Measurements from ENCODE around the gene COG2.

The COG2 gene

DNA sequence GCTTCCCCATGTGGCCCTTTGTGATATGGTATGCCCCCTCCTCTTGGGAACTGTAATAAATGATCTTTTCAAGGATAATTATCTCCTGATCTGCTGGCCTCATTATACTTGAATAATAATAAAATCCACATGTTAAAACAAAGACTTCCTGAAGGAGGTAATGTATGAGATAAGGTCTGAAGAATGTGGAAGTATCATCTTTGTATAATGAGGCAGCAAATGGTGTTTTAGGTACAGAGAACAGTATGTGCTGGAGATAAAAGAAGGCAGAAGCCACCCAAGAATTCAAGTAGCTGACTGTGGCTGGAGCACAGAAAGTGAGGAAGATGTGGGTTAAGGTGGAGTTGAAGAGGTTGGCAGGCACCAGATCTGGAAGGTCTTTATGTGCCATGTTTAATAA lies 12.8 kb upstream of the COG2 start:
- Histone ChIP-seq H3K9ac (ENCODE audit: low read depth, low read length) (no peak overlapping the region), H3K27ac (ENCODE audit: low read length) (no peak overlapping the region), H3K4me3 (ENCODE audit: low read length) (no peak overlapping the region), H3K27me3 (ENCODE audit: insufficient read depth, low read length) (no peaks in the 10 kb centered on the region), H3K36me3 (ENCODE audit: insufficient read depth, low read depth, low read length) (no peaks in the 10 kb centered on the region), H3K9me3 (ENCODE audit: insufficient read depth, low read depth, low read length) (no peaks in the 10 kb centered on the region), H3K4me1 (ENCODE audit: insufficient read depth, low read length) (no peaks in the 10 kb centered on the region)

DNA sequence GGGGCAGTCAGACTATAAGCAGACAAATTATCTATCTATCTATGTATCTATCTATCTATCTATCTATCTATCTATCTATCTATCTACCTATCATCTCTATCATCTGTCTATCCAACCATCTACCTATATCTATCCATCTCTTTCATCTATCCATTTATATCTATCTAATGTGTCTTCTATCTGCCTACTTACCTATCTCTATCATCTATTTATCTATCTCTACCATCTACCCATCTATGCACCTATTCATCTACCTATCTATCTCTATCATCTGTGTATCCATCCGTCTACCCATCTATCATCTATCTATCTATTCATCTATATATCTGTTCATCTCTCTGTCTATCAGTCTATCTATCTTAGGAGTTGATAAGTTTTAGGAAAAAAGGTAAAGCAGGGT lies 10.8 kb upstream of the COG2 start:
- Histone ChIP-seq H3K4me3 (ENCODE audit: low read length) (no peak overlapping the region), H3K9ac (ENCODE audit: low read depth, low read length) (no peak overlapping the region), H3K4me1 (ENCODE audit: insufficient read depth, low read length) (no peaks in the 10 kb centered on the region), H3K27ac (ENCODE audit: low read length) (no peak overlapping the region), H3K36me3 (ENCODE audit: insufficient read depth, low read depth, low read length) (no peaks in the 10 kb centered on the region), H3K27me3 (ENCODE audit: insufficient read depth, low read length) (no peaks in the 10 kb centered on the region), H3K9me3 (ENCODE audit: insufficient read depth, low read depth, low read length) (no peaks in the 10 kb centered on the region)

- H3K36me3 ChIP-seq (ENCODE audit: insufficient read depth, low read depth, low read length): no peaks in the 10 kb centered on the region
- no peak overlapping the region for H3K9ac ChIP-seq (ENCODE audit: low read depth, low read length)
- H3K27me3 ChIP-seq (ENCODE audit: insufficient read depth, low read length): no peaks in the 10 kb centered on the region
- H3K27ac ChIP-seq (ENCODE audit: low read length): no peak overlapping the region
- no peak overlapping the region for H3K4me3 ChIP-seq (ENCODE audit: low read length)
- no peaks in the 10 kb centered on the region for H3K4me1 ChIP-seq (ENCODE audit: insufficient read depth, low read length)
- H3K9me3 ChIP-seq (ENCODE audit: insufficient read depth, low read depth, low read length): no peaks in the 10 kb centered on the region
Observed at GRCh38 chr1:230632273-230632873, 9.9 kb upstream of the COG2 start.

GRCh38 chr1:230633469-230633868 lies 8.8 kb upstream of the COG2 start:
- H3K27ac ChIP-seq (ENCODE audit: low read length): no peak overlapping the region
- no peaks in the 10 kb centered on the region for H3K36me3 ChIP-seq (ENCODE audit: insufficient read depth, low read depth, low read length)
- H3K4me1 ChIP-seq (ENCODE audit: insufficient read depth, low read length): no peaks in the 10 kb centered on the region
- no peaks in the 10 kb centered on the region for H3K27me3 ChIP-seq (ENCODE audit: insufficient read depth, low read length)
- no peak overlapping the region for H3K4me3 ChIP-seq (ENCODE audit: low read length)
- no peak overlapping the region for H3K9ac ChIP-seq (ENCODE audit: low read depth, low read length)
- no peaks in the 10 kb centered on the region for H3K9me3 ChIP-seq (ENCODE audit: insufficient read depth, low read depth, low read length)

GRCh38 chr1:230634384-230634783 lies 7.9 kb upstream of the COG2 start:
- Histone ChIP-seq H3K9me3 (ENCODE audit: insufficient read depth, low read depth, low read length) (no peaks in the 10 kb centered on the region), H3K27ac (ENCODE audit: low read length) (no peak overlapping the region), H3K4me3 (ENCODE audit: low read length) (no peak overlapping the region), H3K27me3 (ENCODE audit: insufficient read depth, low read length) (no peaks in the 10 kb centered on the region), H3K9ac (ENCODE audit: low read depth, low read length) (no peak overlapping the region), H3K36me3 (ENCODE audit: insufficient read depth, low read depth, low read length) (no peaks in the 10 kb centered on the region), H3K4me1 (ENCODE audit: insufficient read depth, low read length) (no peaks in the 10 kb centered on the region)

GRCh38 chr1:230636575-230637148 lies 5.6 kb upstream of the COG2 start:
- Histone ChIP-seq H3K27me3 (ENCODE audit: insufficient read depth, low read length) (no peaks in the 10 kb centered on the region), H3K4me3 (ENCODE audit: low read length) (no peak overlapping the region)

GRCh38 chr1:230639714-230640209 lies 2.5 kb upstream of the COG2 start:
- no peak overlapping the region for H3K4me3 ChIP-seq (ENCODE audit: low read length)
- peaks cover 7% of the 10 kb centered on the region; the same call in 1 of the 2 replicates for H3K4me1 ChIP-seq (ENCODE audit: insufficient read depth, low read length)
- no peaks in the 10 kb centered on the region for H3K9me3 ChIP-seq (ENCODE audit: insufficient read depth, low read depth, low read length)
- H3K27ac ChIP-seq (ENCODE audit: low read length): no peak overlapping the region
- H3K9ac ChIP-seq (ENCODE audit: low read depth, low read length): no peak overlapping the region
- H3K36me3 ChIP-seq (ENCODE audit: insufficient read depth, low read depth, low read length): no peaks in the 10 kb centered on the region
- H3K27me3 ChIP-seq (ENCODE audit: insufficient read depth, low read length): no peaks in the 10 kb centered on the region

More at GRCh38 chr1:230636575-230637148, 5.6 kb upstream of the COG2 start:
- Histone ChIP-seq H3K36me3 (ENCODE audit: insufficient read depth, low read depth, low read length) (no peaks in the 10 kb centered on the region), H3K9ac (ENCODE audit: low read depth, low read length) (no peak overlapping the region), H3K9me3 (ENCODE audit: insufficient read depth, low read depth, low read length) (no peaks in the 10 kb centered on the region), H3K4me1 (ENCODE audit: insufficient read depth, low read length) (no peaks in the 10 kb centered on the region), H3K27ac (ENCODE audit: low read length) (no peak overlapping the region)

- peaks cover 1% of the 10 kb centered on the region; the same call in 1 of the 2 replicates for H3K36me3 ChIP-seq (ENCODE audit: insufficient read depth, low read depth, low read length)
- peaks cover 7% of the 10 kb centered on the region; the same call in 1 of the 2 replicates for H3K4me1 ChIP-seq (ENCODE audit: insufficient read depth, low read length)
- H3K9ac ChIP-seq (ENCODE audit: low read depth, low read length): peak overlapping the region; percentile 70; the same call in 1 of the 2 replicates
- peak overlapping the region; percentile 97 for H3K4me3 ChIP-seq (ENCODE audit: low read length)
- no peak overlapping the region for H3K27ac ChIP-seq (ENCODE audit: low read length)
- H3K9me3 ChIP-seq (ENCODE audit: insufficient read depth, low read depth, low read length): no peaks in the 10 kb centered on the region
- H3K27me3 ChIP-seq (ENCODE audit: insufficient read depth, low read length): no peaks in the 10 kb centered on the region
Observed at GRCh38 chr1:230641346-230641745, 935 bp upstream of the COG2 start.

GRCh38 chr1:230641900-230642262 lies 400 bp upstream of the COG2 start:
- H3K9ac ChIP-seq (ENCODE audit: low read depth, low read length): peak overlapping the region; percentile 70; the same call in 1 of the 2 replicates
- H3K4me1 ChIP-seq (ENCODE audit: insufficient read depth, low read length): peaks cover 7% of the 10 kb centered on the region; the same call in 1 of the 2 replicates
- H3K36me3 ChIP-seq (ENCODE audit: insufficient read depth, low read depth, low read length): peaks cover 7% of the 10 kb centered on the region; the same call in 1 of the 2 replicates
- H3K27ac ChIP-seq (ENCODE audit: low read length): no peak overlapping the region
- peak overlapping the region; percentile 97 for H3K4me3 ChIP-seq (ENCODE audit: low read length)
- no peaks in the 10 kb centered on the region for H3K27me3 ChIP-seq (ENCODE audit: insufficient read depth, low read length)
- no peaks in the 10 kb centered on the region for H3K9me3 ChIP-seq (ENCODE audit: insufficient read depth, low read depth, low read length)

GRCh38 chr1:230643908-230644307 lies 1.6 kb downstream of the COG2 start:
- Histone ChIP-seq H3K9ac (ENCODE audit: low read depth, low read length) (no peak overlapping the region; the same call in 1 of the 2 replicates), H3K27me3 (ENCODE audit: insufficient read depth, low read length) (no peaks in the 10 kb centered on the region), H3K27ac (ENCODE audit: low read length) (no peak overlapping the region), H3K4me3 (ENCODE audit: low read length) (peak overlapping the region; percentile 97), H3K4me1 (ENCODE audit: insufficient read depth, low read length) (peaks cover 7% of the 10 kb centered on the region; the same call in 1 of the 2 replicates), H3K9me3 (ENCODE audit: insufficient read depth, low read depth, low read length) (no peaks in the 10 kb centered on the region), H3K36me3 (ENCODE audit: insufficient read depth, low read depth, low read length) (peaks cover 8% of the 10 kb centered on the region; the same call in 1 of the 2 replicates)

DNA sequence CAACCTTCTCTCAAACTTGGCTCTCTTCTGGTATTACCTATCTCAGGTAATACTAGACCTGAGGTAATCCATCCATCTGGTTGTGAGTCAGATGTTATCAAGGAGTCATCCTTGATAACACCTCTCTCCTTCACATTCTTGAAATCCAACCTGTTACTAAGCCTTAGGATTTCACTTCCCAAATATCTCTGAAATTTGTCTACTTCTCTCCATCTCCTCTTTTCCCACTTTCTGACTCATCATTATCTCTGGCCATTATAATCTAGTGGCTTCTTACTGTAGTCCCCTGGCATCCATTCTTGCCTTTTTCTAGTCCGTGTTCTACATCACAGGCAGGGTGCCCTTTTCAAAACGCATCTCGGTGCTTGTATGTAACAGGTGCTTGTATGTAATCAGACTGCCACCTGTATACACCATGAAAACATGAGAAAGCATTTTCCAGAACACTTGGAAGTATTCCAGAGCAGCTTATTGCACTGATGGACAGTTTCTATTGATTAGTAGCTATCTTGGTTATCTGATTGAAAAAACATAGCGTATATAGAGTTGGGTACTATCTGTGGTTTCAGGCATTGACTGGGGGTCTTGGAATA lies 4.5 kb downstream of the COG2 start:
- no peak overlapping the region for H3K4me3 ChIP-seq (ENCODE audit: low read length)
- H3K36me3 ChIP-seq (ENCODE audit: insufficient read depth, low read depth, low read length): peaks cover 8% of the 10 kb centered on the region; the same call in 1 of the 2 replicates
- H3K27me3 ChIP-seq (ENCODE audit: insufficient read depth, low read length): no peaks in the 10 kb centered on the region
- H3K4me1 ChIP-seq (ENCODE audit: insufficient read depth, low read length): peaks cover 7% of the 10 kb centered on the region; the same call in 1 of the 2 replicates
- no peak overlapping the region for H3K9ac ChIP-seq (ENCODE audit: low read depth, low read length)
- H3K27ac ChIP-seq (ENCODE audit: low read length): no peak overlapping the region
- H3K9me3 ChIP-seq (ENCODE audit: insufficient read depth, low read depth, low read length): 0 out of 2 replicates have a peak, but pooled peaks cover under 1% of the 10 kb centered on the region
